ENCODE measurements around the gene WNT9A. TPM values are rescaled to one million over a fixed set of nuclear protein-coding genes. Genes with fewer than 3 reads are reported as not detected.
A peak's percentile ranks its signal among the peaks of the same experiment; 100 is the strongest.

The WNT9A gene
- total and polyA plus RNA-seq, 8 donors = 0.72 to 2.9 (median 1.6) TPM

GRCh38 chr1:227899820-227900449 lies 47.8 kb downstream of the WNT9A start:
- no peak for ATAC-seq
- peak in 3 of 6 donors; percentile 8 to 51 (median 43) for DNase-seq
- TF ChIP-seq, protein P1, sequence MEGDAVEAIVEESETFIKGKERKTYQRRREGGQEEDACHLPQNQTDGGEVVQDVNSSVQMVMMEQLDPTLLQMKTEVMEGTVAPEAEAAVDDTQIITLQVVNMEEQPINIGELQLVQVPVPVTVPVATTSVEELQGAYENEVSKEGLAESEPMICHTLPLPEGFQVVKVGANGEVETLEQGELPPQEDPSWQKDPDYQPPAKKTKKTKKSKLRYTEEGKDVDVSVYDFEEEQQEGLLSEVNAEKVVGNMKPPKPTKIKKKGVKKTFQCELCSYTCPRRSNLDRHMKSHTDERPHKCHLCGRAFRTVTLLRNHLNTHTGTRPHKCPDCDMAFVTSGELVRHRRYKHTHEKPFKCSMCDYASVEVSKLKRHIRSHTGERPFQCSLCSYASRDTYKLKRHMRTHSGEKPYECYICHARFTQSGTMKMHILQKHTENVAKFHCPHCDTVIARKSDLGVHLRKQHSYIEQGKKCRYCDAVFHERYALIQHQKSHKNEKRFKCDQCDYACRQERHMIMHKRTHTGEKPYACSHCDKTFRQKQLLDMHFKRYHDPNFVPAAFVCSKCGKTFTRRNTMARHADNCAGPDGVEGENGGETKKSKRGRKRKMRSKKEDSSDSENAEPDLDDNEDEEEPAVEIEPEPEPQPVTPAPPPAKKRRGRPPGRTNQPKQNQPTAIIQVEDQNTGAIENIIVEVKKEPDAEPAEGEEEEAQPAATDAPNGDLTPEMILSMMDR (IDR thresholded peaks at IDR 0.05) = no peak
- Histone ChIP-seq H3K9me3 (no peaks in the 10 kb centered on the region), H3K4me3 (no peak overlapping the region), H3K4me1 (no peaks in the 10 kb centered on the region), H3K36me3 (no peaks in the 10 kb centered on the region), H3K27ac (no peak overlapping the region), H3K27me3 (no peaks in the 10 kb centered on the region)
- intact Hi-C loops (cut with DNase I) = no loop called here
- WGBS, 2 donors = 84 to 91% methylated on average over 18 of the region's 18 CpGs
- FAIRE-seq = no peak

GRCh38 chr1:227899141-227899819 lies 48.5 kb downstream of the WNT9A start:
- Histone ChIP-seq H3K27me3 (no peaks in the 10 kb centered on the region), H3K4me1 (no peaks in the 10 kb centered on the region), H3K9me3 (no peaks in the 10 kb centered on the region), H3K4me3 (no peak overlapping the region), H3K36me3 (no peaks in the 10 kb centered on the region), H3K27ac (no peak overlapping the region)
- TF ChIP-seq, protein P1 (IDR thresholded peaks at IDR 0.05) = no peak
- DNase-seq (peak in 2 of 6 donors; percentile 11 to 41), FAIRE-seq (no peak), ATAC-seq (no peak)
- intact Hi-C loops (cut with DNase I) = no loop called here
- WGBS, 2 donors = 70 to 82% methylated on average over 12 of the region's 12 CpGs

- Histone ChIP-seq H3K4me1 (no peaks in the 10 kb centered on the region), H3K27ac (no peak overlapping the region), H3K27me3 (no peaks in the 10 kb centered on the region), H3K36me3 (no peaks in the 10 kb centered on the region), H3K9me3 (no peaks in the 10 kb centered on the region), H3K4me3 (no peak overlapping the region)
- DNase-seq (peak in 2 of 6 donors; percentile 11 to 23), ATAC-seq (no peak), FAIRE-seq (no peak)
- TF ChIP-seq, protein P1 (IDR thresholded peaks at IDR 0.05) = no peak
- intact Hi-C loops (cut with DNase I) = no loop called here
- 71 to 75% methylated on average over 12 of the region's 12 CpGs for whole genome bisulfite sequencing, 2 donors
Measured at GRCh38 chr1:227898502-227899140, 49.1 kb downstream of the WNT9A start.

- no peak overlapping the region for H3K4me3 ChIP-seq
- intact Hi-C loops (cut with DNase I) = no loop called here
- FAIRE-seq = no peak
- no peak for ATAC-seq
- no peaks in the 10 kb centered on the region for H3K9me3 ChIP-seq
- H3K36me3 ChIP-seq = no peaks in the 10 kb centered on the region
- TF ChIP-seq, protein P1 (IDR thresholded peaks at IDR 0.05) = no peak
- DNase-seq = peak in 2 of 6 donors; percentile 4 to 38
- no peaks in the 10 kb centered on the region for H3K27me3 ChIP-seq
- no peaks in the 10 kb centered on the region for H3K4me1 ChIP-seq
- no peak overlapping the region for H3K27ac ChIP-seq
- 82 to 90% methylated on average over 6 of the region's 6 CpGs for WGBS, 2 donors
Measured at GRCh38 chr1:227897704-227898438, 49.9 kb downstream of the WNT9A start.

Measured in pancreas (tissue), 10 donors.